ENCODE data around the gene RAB35. TPM values are rescaled to one million over a fixed set of nuclear protein-coding genes. Genes with fewer than 3 reads are reported as not detected.

Gene RAB35
- total and polyA plus RNA-seq, 2 donors from 2014 or later, result 23.2 to 56.1 TPM

DNA sequence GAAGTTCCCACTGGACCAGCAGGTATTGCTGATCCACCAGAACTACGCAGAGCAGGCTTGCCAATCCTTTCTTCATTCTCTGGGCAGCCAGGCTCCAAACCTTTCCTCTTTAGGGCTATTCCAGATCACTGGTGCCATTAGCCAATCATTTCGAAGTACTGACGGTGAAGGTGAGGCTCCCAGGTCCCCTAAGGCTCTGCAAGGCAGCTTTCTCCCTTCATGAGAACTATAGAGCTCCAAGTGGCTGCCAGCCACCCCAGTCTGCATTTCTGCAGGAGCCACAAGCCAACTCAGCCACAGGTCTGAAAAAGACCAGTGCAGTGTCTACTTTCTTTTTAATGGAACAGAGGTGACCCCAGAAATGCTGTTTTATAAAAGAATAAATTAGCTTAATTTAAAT, 48.7 kb downstream of the RAB35 start:
- Histone ChIP-seq H3K4me3 (ENCODE audit: low read length in 3 of 3) (no peak overlapping the region), H3K27me3 (ENCODE audit: control insufficient read depth, insufficient read depth, low read length) (no peaks in the 10 kb centered on the region), H3K9me3 (ENCODE audit: control insufficient read depth in 2 of 3, insufficient read depth in 1 of 3, low read length in 3 of 3) (no peaks in the 10 kb centered on the region), H3K4me1 (ENCODE audit: control insufficient read depth in 2 of 3, insufficient read depth in 2 of 3, low read depth in 1 of 3, low read length in 3 of 3) (no peaks in the 10 kb centered on the region), H3K27ac (ENCODE audit: low read depth in 2 of 2, low read length in 2 of 2) (no peak overlapping the region), H3K9ac (ENCODE audit: low read length in 3 of 3) (no peak overlapping the region), H3K36me3 (ENCODE audit: control insufficient read depth in 2 of 3, insufficient read depth in 3 of 3, low read length in 3 of 3) (peaks cover 0 to 29% (median 28%) of the 10 kb centered on the region in 3 donors)
- intact Hi-C loops (cut with DNase I), result no loop called here
- FAIRE-seq (no peak), DNase-seq (no peak)
- TF ChIP-seq, protein P1, sequence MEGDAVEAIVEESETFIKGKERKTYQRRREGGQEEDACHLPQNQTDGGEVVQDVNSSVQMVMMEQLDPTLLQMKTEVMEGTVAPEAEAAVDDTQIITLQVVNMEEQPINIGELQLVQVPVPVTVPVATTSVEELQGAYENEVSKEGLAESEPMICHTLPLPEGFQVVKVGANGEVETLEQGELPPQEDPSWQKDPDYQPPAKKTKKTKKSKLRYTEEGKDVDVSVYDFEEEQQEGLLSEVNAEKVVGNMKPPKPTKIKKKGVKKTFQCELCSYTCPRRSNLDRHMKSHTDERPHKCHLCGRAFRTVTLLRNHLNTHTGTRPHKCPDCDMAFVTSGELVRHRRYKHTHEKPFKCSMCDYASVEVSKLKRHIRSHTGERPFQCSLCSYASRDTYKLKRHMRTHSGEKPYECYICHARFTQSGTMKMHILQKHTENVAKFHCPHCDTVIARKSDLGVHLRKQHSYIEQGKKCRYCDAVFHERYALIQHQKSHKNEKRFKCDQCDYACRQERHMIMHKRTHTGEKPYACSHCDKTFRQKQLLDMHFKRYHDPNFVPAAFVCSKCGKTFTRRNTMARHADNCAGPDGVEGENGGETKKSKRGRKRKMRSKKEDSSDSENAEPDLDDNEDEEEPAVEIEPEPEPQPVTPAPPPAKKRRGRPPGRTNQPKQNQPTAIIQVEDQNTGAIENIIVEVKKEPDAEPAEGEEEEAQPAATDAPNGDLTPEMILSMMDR (IDR thresholded peaks at IDR 0.05; ENCODE audit: borderline replicate concordance, extremely low read depth, insufficient read depth), result no peak

DNA sequence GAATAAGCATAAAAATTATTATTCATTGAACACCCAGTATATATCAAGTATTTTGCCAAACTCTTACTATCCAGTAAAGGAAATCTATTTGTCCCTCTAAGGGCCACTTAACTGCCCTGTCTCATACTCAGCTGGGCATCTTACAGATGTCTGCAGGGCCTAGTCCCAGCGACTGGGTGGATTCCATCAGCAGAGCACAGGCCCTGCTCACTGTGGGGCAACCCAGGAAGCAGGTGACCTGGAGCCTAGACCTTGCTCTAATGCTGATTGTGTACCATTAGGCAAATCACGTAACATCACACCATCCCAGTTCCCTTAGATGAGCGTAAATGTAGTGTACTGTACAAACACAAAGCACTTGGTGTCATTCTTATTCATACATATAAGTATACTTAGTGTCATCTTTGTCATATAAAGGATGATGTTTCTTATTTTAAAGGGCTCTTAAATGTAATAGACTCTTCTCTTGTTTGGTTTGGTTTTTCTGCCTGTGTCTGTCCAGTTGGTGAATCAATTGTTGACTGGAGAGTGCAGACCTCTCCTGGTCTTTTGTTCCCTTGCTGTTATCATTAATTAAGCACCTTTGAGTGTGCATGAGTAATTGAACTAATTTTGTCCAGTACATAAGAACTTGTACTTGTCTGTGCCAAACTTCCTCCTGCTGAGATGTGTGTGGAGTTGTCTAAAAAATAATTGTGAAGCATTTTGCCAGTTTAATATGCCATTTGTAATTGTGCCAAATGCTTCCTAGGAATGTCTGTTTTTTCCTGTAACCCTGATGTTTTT, 49.3 kb downstream of the RAB35 start:
- no peak overlapping the region for H3K27ac ChIP-seq (ENCODE audit: low read depth in 2 of 2, low read length in 2 of 2)
- H3K36me3 ChIP-seq (ENCODE audit: control insufficient read depth in 2 of 3, insufficient read depth in 3 of 3, low read length in 3 of 3), result peaks cover 0 to 28% (median 27%) of the 10 kb centered on the region in 3 donors
- H3K9ac ChIP-seq (ENCODE audit: low read length in 3 of 3), result no peak overlapping the region
- no peaks in the 10 kb centered on the region for H3K27me3 ChIP-seq (ENCODE audit: control insufficient read depth, insufficient read depth, low read length)
- FAIRE-seq (no peak), DNase-seq (no peak)
- no peaks in the 10 kb centered on the region for H3K4me1 ChIP-seq (ENCODE audit: control insufficient read depth in 2 of 3, insufficient read depth in 2 of 3, low read depth in 1 of 3, low read length in 3 of 3)
- intact Hi-C loops (cut with DNase I), result no loop called here
- no peaks in the 10 kb centered on the region for H3K9me3 ChIP-seq (ENCODE audit: control insufficient read depth in 2 of 3, insufficient read depth in 1 of 3, low read length in 3 of 3)
- TF ChIP-seq, protein P1 (IDR thresholded peaks at IDR 0.05; ENCODE audit: borderline replicate concordance, extremely low read depth, insufficient read depth), result no peak
- no peak overlapping the region for H3K4me3 ChIP-seq (ENCODE audit: low read length in 3 of 3)

DNA sequence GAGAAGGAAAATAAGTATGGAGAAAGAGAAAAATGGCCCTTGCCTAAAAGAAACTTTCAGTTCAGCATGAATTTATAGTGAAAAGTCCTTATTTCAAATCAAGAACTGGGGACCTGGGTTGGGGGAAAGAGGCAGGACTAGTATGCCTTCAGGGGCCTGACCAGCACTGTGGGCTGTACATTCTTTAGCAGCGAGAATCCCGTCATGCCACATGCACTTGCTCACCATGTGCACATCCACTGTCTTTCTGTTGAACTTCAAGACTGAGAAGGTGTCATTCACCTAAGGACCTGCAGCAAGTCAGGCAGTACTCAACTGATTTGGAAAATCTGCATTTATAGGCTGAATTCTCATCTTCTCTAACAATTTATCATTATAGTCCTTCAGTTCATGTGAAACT, 50.2 kb downstream of the RAB35 start:
- intact Hi-C loops (cut with DNase I), result no loop called here

More for the DNA sequence above, 50.2 kb downstream of the RAB35 start:
- Histone ChIP-seq H3K4me1 (ENCODE audit: control insufficient read depth in 2 of 3, insufficient read depth in 2 of 3, low read depth in 1 of 3, low read length in 3 of 3) (no peaks in the 10 kb centered on the region), H3K9me3 (ENCODE audit: control insufficient read depth in 2 of 3, insufficient read depth in 1 of 3, low read length in 3 of 3) (no peaks in the 10 kb centered on the region), H3K27ac (ENCODE audit: low read depth in 2 of 2, low read length in 2 of 2) (no peak overlapping the region), H3K27me3 (ENCODE audit: control insufficient read depth, insufficient read depth, low read length) (no peaks in the 10 kb centered on the region), H3K4me3 (ENCODE audit: low read length in 3 of 3) (no peak overlapping the region), H3K9ac (ENCODE audit: low read length in 3 of 3) (no peak overlapping the region), H3K36me3 (ENCODE audit: control insufficient read depth in 2 of 3, insufficient read depth in 3 of 3, low read length in 3 of 3) (peaks cover 0 to 26% (median 22%) of the 10 kb centered on the region in 3 donors)
- TF ChIP-seq, protein P1 (IDR thresholded peaks at IDR 0.05; ENCODE audit: borderline replicate concordance, extremely low read depth, insufficient read depth), result no peak
- DNase-seq (no peak), FAIRE-seq (no peak)
